HG03565 (cell line): ENCODE data around the gene MYO10.
"Not testable (repeated sequence)": the region's sequence is repeated elsewhere in the genome, so short reads cannot be mapped to it uniquely, and the experiment has no call there.

Source experiments
- ATAC-seq: cut with Tn5 transposase; IDR thresholded peaks from one replicate; pipeline ENCODE4 v1.9.1; 2021; ENCODE audit warnings: mild to moderate bottlenecking, moderate library complexity; ENCODE audit not compliant: unreplicated experiment

MYO10 gene

DNA sequence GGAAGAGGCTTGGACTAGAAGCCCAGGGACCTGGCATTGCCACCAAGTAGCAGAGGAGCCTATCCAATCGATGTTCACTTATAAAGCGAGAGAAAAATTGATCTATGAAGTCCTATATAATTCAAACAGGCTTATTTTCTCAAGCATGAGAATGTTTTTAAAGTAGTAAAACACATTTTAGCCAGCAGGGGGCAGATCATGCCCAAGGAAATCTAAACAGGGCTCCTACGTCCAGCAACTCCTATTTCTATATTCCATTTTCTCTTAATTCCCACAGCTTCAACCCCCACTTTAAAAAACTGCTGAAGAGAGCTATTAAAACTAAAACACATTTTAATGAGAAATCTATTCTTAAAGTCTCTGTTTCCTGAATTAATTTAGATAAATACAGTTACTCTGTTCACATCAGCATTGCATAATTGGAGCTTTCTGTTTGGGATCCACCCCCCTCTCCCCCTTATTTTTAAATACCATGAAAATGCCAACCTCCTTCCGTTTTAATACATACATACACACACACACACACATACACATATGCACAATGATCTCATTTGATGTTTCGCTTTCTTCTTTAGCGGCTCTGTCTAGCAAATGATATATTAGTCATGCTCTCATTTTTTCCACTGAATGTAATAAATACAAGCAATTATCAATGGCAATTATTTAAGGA, 144.9 kb downstream of the MYO10 start:
- ATAC-seq, result peak; percentile 48

GRCh38 chr5:16788957-16789356, 147.1 kb downstream of the MYO10 start:
- ATAC-seq, result no peak

DNA sequence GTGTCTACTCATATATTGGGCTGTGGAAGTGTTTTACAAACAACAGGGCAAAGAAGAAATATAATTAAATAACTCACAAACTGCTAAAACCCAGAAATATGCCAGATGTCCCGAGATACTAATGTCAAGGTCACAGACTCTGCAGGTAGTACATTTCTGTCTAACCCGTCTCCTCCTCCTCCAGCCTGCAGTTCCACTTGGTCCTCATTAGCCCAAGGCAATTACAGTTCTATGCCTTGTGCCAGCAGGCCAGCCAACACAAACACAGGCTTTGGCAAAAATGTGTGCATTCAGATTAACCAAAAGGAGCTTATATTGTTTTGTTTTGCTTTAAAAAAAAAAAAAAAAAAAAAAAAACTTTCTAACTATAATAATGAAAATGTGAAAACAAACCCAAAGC, 148.8 kb downstream of the MYO10 start:
- ATAC-seq, result no peak

- ATAC-seq, result peak; percentile 94
Observed at GRCh38 chr5:16784843-16785791, 151.0 kb downstream of the MYO10 start.

DNA sequence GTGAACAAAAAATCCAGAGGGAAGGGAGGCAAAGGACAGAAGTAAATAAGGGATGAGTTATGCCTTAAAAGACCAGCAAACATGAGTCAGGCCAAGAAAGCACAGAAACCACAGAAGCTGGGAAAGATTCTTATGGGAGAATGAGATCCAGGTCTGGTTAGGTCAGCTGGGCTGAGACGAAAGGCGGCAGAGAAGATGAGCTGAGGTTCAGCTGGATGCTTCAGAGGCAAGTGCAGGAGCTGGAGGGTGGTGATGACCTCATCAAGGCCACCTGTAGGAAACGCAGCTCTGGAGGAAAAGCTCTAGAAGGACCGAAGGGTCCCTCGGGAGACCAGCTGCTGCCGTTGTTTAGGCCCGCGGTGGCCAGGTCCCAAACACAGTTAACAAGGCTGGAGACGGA, 152.0 kb downstream of the MYO10 start:
- ATAC-seq, result no peak

GRCh38 chr5:16781828-16782626, 154.1 kb downstream of the MYO10 start:
- no peak for ATAC-seq

GRCh38 chr5:16780325-16780724, 155.8 kb downstream of the MYO10 start:
- ATAC-seq, result no peak

- ATAC-seq, result no peak
Observed at GRCh38 chr5:16777432-16777831, 158.7 kb downstream of the MYO10 start.

- no peak for ATAC-seq
Observed at GRCh38 chr5:16776611-16777251, 159.4 kb downstream of the MYO10 start.

DNA sequence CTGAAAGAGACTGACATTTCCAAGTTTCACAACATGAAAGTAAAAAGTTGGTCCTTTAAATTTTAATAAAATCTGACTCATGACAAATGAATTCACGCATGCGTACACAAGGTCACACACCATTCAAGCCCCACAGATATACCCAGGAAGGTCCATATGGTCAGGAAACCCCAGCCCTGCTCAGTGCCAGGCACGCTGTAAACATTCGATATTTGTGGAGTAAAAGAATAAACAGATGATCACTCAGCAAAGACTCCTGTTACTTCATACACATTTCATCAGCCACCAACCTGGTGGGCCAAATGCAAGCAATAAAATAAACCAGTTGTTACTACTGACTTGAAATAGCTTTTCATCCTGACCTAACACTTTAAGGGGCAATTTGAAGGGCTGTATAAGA, 161.3 kb downstream of the MYO10 start:
- ATAC-seq, result no peak

GRCh38 chr5:16773991-16774390, 162.1 kb downstream of the MYO10 start:
- ATAC-seq, result no peak

DNA sequence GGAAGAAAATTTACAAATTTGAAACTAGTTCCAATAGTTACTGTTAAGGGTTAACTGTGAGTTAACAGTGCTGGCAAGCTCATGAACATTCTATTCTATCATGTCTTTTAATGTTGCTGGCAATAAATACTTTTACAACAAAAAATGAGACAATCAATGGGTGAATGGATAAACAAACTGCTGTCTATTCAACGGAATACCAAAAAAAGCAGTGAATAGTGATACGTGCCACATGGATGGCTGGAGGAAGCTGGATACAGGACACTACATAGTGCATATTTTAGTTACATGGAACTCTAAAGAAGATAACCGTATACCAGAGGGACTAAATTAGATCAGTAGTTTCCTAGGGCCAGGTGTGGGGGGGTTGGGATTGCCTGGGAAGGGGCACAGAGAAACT, 163.5 kb downstream of the MYO10 start:
- no peak for ATAC-seq

- ATAC-seq, result no peak
Observed at GRCh38 chr5:16768184-16768583, 167.9 kb downstream of the MYO10 start.

DNA sequence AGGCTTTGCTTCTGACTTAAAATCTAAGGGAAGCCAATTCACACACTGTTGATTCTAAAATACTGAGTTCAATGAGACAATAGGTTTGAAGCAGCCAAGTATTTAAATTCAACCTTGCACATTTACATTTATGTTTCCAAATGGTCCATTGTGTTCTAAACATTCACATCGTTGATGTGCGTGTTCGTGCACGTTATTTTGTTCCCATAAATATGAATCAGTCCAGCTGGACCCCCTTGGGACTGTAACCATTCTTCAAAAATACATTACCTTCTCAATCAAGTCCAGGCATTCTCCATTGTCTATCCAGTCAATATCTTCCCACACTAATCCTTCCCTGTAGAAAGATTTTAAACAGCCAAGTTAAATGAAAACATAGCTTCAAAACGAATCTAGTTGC, 172.9 kb downstream of the MYO10 start:
- no peak for ATAC-seq

DNA sequence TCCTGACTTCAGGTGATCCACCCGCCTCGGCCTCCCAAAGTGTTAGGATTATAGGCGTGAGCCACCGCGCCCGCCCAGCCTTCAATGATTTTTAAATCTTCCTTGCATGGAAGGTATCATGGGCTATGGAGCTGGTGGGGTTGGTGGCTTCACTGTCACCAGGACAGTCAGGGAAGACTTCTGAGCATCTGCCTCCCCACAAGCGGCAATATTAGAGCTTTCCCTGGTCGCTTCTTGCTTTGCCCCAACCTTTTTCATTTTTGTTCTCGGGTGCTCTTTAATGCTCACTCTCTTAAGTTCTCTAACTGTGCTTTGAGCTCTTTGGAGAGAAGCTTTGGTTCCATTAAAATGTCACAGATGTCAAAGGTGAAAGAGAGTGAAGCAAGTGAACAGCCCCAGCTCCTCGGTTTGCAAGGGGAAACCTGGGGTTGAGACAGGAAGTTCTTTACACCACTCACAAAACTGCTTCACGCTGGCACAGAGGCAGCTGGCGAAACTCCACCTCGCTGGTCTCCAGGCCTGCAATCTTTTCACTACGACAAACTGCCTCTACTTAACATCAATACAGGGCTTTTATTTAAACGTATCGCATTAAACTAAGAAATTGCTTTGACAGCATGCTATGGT, 176.8 kb downstream of the MYO10 start:
- peak; percentile 82 for ATAC-seq

- ATAC-seq, result no peak
Observed at GRCh38 chr5:16757989-16758501, 178.0 kb downstream of the MYO10 start.

DNA sequence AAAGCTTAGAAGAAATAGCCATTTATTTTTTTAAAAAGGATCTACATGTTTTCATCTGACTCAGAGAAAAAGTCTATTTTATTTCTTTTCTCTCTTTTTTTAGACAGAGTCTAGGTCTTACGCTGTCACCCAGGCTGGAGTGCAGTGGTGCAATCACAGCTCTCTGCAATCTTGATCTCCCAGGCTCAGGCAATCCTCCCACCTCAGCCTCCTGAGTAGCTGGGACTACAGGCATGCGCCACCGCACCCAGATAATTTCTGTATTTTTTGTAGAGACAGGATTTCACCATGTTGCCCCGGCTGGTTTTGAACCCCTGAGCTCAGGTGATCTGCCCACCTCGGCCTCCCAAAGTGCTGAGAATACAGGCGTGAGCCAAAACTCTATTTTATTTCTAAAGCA, 178.5 kb downstream of the MYO10 start:
- not testable (repeated sequence) for ATAC-seq

DNA sequence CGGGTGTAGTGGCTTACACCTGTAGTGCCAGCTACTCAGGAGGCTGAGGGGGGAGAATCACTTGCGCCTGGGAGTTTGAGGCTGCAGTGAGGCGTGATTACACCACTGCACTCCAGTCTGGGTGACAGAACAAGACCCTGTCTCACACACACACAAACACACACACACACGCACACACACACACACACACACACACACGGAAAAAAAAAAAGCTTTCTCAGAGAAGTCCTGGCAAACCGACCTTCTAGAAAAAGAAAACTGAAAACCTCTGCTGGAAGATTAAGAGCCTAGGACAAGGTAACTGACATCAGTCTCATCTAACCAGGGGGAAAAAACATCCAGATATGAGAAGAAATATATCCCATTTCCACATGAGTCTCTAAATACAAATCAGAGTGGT, 178.9 kb downstream of the MYO10 start:
- ATAC-seq, result no peak

DNA sequence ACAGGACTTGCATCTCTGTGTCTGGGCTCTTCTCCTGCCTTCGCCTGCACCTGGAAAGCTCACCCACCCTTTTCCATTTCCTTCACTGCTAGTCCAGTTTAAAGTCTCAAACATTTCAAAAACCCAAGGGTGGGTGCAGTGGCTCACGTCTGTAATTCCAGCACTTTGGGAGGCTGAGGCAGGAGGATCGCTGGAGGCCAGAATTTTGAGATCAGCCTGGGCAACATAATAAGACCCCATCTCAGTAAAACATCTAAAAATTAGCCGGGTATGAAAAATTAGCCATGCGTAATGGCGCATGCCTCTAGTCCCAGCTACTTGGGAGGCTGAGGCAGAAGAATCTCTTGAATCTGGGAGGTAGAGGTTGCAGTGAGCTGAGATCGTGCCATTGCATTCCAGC, 179.4 kb downstream of the MYO10 start:
- no peak for ATAC-seq

- ATAC-seq, result no peak
Observed at GRCh38 chr5:16755641-16756040, 180.4 kb downstream of the MYO10 start.
